Muscle layer of colon (tissue), 2 donors: ENCODE data around the gene AGPAT2.

ENCODE experiments used
- H3K27ac ChIP-seq: one replicate; pipeline ENCODE4 v1.7.0; 2013; ENCODE audit warnings: low read depth, mild to moderate bottlenecking, low read length, moderate library complexity
- H3K27me3 ChIP-seq, 2 donors: one replicate each; pipeline ENCODE4 v1.7.0; 2013; ENCODE audit warnings: low read length in 2 of 2, mild to moderate bottlenecking in 2 of 2; ENCODE audit not compliant: insufficient read depth in 2 of 2, control insufficient read depth in 1 of 2
- H3K36me3 ChIP-seq: one replicate; pipeline ENCODE4 v1.7.0; 2013; ENCODE audit warnings: mild to moderate bottlenecking, low read length; ENCODE audit not compliant: insufficient read depth
- H3K4me1 ChIP-seq: one replicate; pipeline ENCODE4 v1.7.0; 2013; ENCODE audit warnings: mild to moderate bottlenecking, low read length; ENCODE audit not compliant: insufficient read depth
- H3K4me3 ChIP-seq, 2 donors: one replicate each; pipeline ENCODE4 v1.7.0; 2013; ENCODE audit warnings: low read length in 2 of 2, low read depth in 1 of 2, mild to moderate bottlenecking in 1 of 2, moderate library complexity in 1 of 2
- H3K9ac ChIP-seq: one replicate; pipeline ENCODE4 v1.7.0; 2013; ENCODE audit warnings: low read length
- H3K9me3 ChIP-seq: one replicate; pipeline ENCODE4 v1.7.0; 2013; ENCODE audit warnings: mild to moderate bottlenecking, low read length
- donor health status: abdominal sarcoma.
- donor health status: Adenocarcinoma of cecum.

Gene AGPAT2

DNA sequence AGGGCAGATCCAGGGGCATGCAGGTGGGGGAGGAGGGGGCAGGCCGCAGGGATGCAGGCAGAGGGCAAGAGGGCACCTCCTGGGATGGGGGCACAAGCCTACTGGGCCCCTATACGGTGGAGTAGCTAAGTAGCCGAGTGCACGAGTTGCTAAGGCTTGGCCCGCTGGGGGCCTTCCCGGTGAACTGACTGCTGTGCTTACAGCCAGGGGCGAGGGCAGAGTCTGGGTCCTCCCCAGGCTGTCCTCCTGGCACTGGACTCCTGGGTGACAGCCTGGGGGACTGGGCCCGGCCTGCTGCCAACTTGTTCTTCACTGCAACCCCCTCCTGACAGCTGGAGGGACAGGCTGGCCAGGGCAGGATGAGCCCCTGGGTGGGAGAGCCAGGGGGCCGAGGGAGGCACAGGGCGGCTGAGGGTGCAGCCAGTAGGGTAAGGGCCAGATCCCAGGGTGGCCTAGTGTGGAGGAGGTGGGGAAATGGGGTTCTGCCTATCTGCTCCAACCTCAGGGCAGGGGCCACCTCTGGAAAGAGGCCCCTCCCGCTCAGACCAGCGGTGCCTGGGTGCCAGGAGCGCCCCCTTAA, 26.2 kb downstream of the AGPAT2 start:
- H3K27ac ChIP-seq: no peak overlapping the region
- H3K36me3 ChIP-seq: no peaks in the 10 kb centered on the region
- no peak overlapping the region for H3K4me3 ChIP-seq
- no peaks in the 10 kb centered on the region for H3K9me3 ChIP-seq
- no peaks in the 10 kb centered on the region for H3K4me1 ChIP-seq
- H3K27me3 ChIP-seq: peaks cover 13 to 74% of the 10 kb centered on the region in 2 donors
- H3K9ac ChIP-seq: no peak overlapping the region

DNA sequence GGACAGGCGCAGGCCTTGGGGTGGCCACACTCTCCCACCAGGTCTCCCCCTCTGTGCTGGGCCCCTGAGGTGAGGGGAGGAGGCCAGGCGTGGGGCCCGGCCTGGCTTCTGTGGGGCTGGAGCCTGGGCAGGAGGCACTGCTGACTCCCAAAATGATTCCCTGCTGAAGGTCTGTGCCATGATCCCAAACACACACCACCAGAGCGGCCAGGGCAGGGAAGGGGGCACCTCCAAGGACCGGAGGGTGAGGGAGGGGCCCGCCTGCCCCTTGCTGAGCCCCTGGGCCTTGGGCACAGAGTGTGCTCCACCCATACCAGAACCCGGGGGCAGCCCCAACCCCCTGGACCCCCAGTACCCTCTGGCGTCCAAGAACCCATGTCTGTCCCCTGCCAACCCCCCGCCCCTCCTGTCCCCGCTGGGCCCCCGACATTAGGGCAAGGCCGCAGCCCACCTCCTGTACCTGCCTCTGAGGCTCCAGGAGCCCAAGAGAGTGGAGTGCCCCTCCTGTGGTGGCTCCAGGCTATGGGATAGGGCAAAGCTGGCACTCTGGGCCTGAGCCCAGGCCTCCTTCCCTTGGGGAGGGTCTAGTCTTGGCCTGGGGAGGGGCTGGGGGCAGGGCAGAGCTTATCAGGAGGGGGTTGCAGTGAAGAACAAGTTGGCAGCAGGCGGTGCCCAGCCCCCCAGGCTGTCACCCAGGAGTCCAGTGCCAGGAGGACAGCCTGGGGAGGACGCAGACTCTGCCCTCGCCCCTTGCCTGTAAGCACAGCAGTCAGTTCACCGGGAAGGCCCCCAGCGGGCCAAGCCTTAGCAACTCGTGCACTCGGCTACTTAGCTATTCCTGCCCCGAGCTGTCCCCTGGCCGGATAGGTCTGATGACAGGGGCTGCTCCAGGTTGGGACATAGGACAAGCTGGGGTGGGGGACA, 27.1 kb downstream of the AGPAT2 start:
- H3K4me3 ChIP-seq: no peak overlapping the region

DNA sequence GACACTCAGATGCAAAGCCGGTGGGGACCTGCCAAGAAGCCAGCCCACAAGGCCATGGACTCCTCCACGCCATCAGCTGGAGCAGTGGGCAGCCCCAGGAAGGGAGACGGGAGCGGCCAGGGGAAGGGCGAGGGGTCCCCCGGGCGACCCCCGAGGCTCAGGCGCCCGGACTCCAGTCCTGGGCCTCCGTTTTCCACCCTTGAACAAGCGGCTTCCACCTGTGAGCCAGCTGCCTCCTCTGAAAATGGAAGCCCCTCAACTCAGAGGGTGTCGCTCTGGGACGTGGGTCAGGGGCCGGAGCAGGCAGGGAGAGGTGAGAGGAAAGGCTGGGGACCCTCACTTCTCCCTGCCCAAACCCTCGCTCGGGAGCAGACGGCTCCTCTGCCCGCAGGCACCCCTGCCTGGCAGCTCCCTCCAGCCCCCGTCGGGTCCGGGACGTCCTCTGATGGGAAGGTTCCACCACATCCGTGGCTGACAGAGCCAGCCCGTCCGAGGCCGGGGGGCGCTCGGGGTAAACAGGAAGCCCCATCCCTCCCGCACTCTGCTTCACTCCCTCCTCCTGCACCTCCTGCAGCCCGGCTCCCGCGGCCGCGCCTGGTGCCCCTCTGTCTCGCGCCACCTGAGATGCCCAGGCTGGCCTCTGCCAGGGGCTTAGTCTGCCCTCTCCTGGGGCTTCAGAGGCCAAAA, 28.3 kb downstream of the AGPAT2 start:
- no peak overlapping the region for H3K9ac ChIP-seq
- no peaks in the 10 kb centered on the region for H3K9me3 ChIP-seq
- no peaks in the 10 kb centered on the region for H3K36me3 ChIP-seq
- peaks cover 8 to 64% of the 10 kb centered on the region in 2 donors for H3K27me3 ChIP-seq
- H3K27ac ChIP-seq: no peak overlapping the region
- H3K4me1 ChIP-seq: no peaks in the 10 kb centered on the region
- no peak overlapping the region for H3K4me3 ChIP-seq

More for the DNA sequence above, 27.1 kb downstream of the AGPAT2 start:
- Histone ChIP-seq H3K27ac (no peak overlapping the region), H3K9me3 (no peaks in the 10 kb centered on the region), H3K4me1 (no peaks in the 10 kb centered on the region), H3K27me3 (peaks cover 13 to 74% of the 10 kb centered on the region in 2 donors), H3K36me3 (no peaks in the 10 kb centered on the region), H3K9ac (no peak overlapping the region)

DNA sequence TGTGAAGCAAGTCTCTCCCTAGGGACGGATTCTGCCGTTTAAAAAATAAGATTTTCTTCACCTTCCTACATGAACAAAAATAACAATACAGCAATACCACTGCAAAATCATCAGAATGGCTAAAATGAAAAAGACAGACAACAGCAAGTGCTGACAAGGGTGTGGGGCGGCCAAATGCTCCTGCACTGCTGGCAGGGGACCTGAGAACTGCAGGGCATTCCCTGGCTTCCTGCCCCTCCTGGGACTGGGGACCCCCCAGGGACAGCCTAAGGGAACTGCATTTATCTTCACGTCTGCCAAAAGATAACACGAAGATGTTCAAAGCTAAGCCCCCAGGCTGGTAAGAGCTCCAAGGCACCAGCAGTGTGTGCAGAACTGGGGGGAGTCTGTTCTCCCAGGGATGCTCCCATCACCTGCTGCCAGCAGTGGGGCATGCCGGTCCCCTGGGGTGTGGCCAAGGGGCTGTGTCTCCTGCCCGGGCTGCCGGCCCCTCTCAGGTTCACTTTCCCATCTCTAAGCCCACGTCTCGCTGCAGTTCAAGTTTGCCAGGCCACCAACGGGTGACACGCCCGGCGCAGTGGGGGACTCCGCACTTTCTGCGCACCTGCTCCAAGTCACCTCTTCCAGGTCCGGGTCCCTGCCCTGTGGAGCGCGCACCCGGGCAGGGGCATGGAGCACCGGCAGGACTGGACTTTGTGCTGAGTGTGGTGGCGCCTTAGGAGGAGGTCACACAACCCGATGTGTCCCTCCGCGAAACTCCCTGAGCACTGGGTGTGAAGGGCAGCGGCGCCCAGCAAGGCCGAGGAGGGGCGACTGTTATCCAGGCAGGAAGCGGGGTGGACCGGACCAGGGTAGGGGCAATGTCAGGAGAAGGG, 29.0 kb downstream of the AGPAT2 start:
- H3K27ac ChIP-seq: no peak overlapping the region
- H3K9ac ChIP-seq: no peak overlapping the region
- no peaks in the 10 kb centered on the region for H3K36me3 ChIP-seq
- no peaks in the 10 kb centered on the region for H3K9me3 ChIP-seq
- no peak overlapping the region for H3K4me3 ChIP-seq
- H3K27me3 ChIP-seq: peaks cover 8 to 56% of the 10 kb centered on the region in 2 donors
- no peaks in the 10 kb centered on the region for H3K4me1 ChIP-seq

DNA sequence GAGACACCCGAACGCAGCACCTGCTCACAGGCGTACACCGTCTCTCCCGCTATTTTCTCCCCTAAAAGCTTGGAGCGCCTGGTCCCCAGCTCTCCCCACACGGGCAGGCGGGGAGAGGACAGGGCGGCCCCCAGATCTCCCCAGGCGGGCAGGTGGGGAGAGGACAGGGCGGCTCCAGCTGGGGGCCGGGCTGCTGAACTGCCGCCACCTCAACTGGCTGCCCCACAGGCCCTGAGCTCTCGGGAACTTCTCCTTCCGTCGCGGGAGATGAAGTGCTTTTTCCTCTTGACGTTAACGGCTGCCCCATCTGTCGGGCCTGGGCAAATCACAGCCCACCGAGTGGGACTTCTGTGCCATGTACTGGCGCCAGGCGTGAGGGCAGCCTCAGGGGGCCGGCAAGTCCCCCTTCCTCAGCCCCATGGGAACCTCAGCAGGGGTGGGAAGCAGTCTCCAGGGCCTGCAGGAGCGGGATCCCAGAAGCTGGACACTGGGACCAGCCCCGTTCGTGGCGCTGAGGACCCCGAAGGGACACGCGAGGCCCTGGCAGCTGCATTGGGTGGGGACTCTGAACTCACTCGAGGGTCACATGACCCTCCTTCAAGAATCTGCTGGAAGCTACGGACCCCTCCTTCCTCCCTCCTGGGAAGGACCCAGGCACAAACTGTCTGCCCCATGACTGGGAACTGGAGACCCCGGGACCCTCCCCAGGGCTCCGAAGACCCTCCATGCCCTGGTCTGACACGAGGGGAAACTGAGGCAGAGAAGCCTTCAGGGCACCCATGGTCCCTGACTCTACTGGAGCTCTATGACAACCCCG, 30.3 kb downstream of the AGPAT2 start:
- Histone ChIP-seq H3K4me1 (no peaks in the 10 kb centered on the region), H3K27me3 (peaks cover 8 to 44% of the 10 kb centered on the region in 2 donors), H3K9ac (no peak overlapping the region), H3K27ac (no peak overlapping the region), H3K9me3 (no peaks in the 10 kb centered on the region), H3K4me3 (no peak overlapping the region), H3K36me3 (no peaks in the 10 kb centered on the region)

DNA sequence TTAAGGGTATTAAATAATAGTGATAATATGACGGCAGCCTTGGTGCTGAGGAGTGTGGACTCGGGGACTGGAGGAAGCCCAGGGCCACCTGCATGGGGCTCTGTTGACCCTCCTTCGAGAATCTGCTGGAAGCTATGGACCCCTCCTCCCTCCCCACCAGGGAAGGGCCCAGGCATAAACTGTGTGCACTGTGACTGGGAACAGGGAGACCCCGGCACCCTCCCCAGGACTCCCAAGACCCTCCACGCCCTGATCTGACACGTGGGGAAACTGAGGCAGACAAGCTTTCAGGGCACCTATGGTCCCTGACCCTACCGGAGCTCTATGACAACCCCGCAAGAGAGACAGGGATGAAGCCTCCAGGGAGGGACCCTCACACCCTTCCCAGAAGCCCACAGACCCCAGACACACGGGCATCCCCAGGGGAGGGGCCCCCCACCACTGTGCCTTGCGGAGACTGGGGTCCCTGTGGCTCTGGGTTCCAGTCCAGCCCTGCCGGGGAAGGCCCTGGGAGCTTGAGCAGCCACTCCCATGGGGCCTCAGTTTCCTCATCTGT, 31.0 kb downstream of the AGPAT2 start:
- Histone ChIP-seq H3K9me3 (no peaks in the 10 kb centered on the region), H3K36me3 (no peaks in the 10 kb centered on the region), H3K27ac (no peak overlapping the region), H3K27me3 (peaks cover 8 to 40% of the 10 kb centered on the region in 2 donors), H3K4me3 (no peak overlapping the region), H3K4me1 (no peaks in the 10 kb centered on the region), H3K9ac (no peak overlapping the region)

DNA sequence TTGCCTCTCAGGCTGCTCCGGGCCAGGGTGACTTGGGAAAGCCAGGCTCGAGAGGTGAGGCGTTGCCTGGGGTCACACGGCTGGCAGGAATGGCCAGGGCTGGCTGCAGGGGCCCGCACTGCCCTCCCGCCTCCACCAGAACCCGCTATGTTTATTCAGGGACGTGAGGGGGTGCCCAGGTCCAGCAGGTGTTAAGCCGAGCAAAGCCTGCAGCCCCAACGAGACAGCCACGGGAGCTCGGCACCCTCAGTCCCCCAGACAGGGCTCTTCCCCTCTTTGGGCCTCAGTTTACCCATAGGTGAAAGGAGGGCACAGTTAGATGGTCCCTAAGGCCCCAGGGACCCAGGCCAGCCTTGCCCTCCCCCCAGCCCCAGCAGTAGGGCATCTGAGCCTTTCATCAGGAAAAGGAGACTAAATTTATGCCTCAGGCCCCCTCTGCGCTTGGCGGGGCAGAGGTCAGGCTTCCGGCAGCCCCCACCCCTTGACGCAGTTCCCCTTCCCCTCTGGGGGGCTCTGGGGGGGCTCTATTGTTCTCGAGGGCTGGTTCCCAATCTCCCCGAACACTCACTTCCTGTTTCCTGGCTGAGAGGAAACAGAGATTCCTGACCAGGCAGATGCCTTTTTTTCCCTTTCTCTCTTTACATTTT, 31.6 kb downstream of the AGPAT2 start:
- Histone ChIP-seq H3K9ac (no peak overlapping the region), H3K9me3 (no peaks in the 10 kb centered on the region), H3K27me3 (peaks cover 8 to 36% of the 10 kb centered on the region in 2 donors), H3K27ac (no peak overlapping the region), H3K4me3 (no peak overlapping the region), H3K4me1 (no peaks in the 10 kb centered on the region), H3K36me3 (no peaks in the 10 kb centered on the region)

DNA sequence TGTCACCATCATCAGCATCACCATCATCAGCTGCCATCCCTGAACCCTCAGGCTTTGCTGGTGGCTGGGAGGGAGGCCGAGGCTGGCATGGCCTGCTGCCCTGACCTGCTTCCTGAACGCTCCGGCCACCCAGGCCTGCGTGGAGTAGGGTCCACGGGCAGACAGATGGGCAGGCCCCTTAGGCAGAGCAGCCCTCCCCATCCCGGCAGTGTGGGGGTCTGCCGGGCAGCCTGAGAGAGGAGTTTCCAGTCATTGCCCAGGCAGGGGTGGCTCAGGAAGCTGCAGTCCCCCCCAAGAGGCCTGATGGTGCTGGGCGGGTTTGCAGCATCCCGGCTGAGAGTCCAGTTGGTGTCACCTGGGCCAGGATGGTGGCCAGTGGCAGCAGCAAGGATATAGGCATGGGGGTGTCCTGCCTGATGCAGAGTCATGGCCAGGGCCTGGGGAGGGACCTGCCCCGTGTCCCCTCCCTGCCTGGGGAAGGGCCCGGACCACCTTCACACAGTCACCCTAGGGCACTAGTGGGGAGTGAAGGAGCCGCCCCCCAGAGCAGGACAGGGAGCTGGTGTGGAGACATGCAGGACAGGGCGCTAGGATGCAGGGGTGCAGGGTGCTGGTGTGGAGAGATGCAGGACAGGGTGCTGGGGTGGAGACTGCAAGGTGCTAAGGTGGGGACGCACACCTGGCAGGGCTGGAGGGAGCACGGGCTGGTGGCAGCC, 32.3 kb downstream of the AGPAT2 start:
- Histone ChIP-seq H3K4me3 (no peak overlapping the region), H3K4me1 (no peaks in the 10 kb centered on the region), H3K27ac (no peak overlapping the region), H3K27me3 (peaks cover 8 to 30% of the 10 kb centered on the region in 2 donors), H3K36me3 (no peaks in the 10 kb centered on the region), H3K9ac (no peak overlapping the region), H3K9me3 (no peaks in the 10 kb centered on the region)

DNA sequence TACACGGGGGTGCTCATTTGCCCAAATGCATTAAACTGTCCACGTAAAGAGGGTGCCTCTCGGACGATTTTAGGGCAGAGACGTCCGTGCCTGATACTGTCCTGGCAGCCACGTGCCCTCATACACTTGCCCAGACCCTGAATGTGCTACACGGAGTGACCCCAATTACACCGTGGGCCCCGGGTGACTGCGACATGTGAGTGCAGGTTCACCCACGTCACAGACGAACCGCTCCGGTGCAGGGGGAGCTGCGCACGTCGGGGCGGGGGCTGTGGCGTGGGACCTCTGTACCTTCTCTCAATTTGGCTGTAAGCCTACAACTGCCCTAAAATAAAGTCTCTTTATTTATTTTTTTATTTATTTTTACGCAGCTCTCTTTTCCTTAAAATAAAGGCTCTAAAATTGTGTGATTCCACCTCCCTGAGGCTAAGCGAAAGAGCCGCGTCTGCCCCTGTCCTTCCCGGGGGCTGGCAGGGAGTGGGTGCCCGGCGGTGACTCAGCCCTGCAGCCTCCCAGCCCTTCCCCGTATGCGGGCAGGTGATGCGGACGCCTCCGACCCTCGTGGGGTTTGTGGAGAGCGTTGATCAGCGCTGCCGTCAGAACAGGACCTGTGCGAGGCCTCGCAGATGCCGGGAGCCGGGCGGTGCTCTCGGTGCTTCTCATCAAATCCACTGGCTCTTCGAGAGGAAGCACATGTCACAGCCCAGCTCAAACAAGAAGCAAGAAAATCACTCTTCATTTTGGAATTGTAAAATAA, 33.8 kb downstream of the AGPAT2 start:
- Histone ChIP-seq H3K36me3 (no peaks in the 10 kb centered on the region), H3K9ac (no peak overlapping the region), H3K4me1 (no peaks in the 10 kb centered on the region), H3K27me3 (peaks cover 8 to 16% of the 10 kb centered on the region in 2 donors), H3K27ac (no peak overlapping the region), H3K4me3 (no peak overlapping the region), H3K9me3 (no peaks in the 10 kb centered on the region)
